Renal cortical epithelial cell (primary cell): Measurements from ENCODE around the gene LLGL1. TPM values are rescaled to one million over a fixed set of nuclear protein-coding genes. Genes with fewer than 3 reads are reported as not detected.

Source experiments
- DNase-seq: peaks from one replicate; pipeline ENCODE4 v3.0.0-alpha.2; 2011; ENCODE audit warnings: low read depth
- total RNA-seq: library from RNA; depleted of rRNA; stranded (reverse); fragments of >200 nt; gene quantifications from 2 replicates; pipeline ENCODE4 v1.2.3, GENCODE V29; 2014

The LLGL1 gene
- 30.4 and 46.4 TPM in 2 replicates for total RNA-seq

- DNase-seq = peak; percentile 65
These were observed at the start of gene LLGL1 for GRCh38 chr17:18225121-18225641. Gene LLGL1, plus strand, starts transcription at chr17:18225635. Its CDS starts 48 bp downstream, at chr17:18225683.

GRCh38 chr17:18176176-18176575 lies 49.3 kb upstream of the LLGL1 start:
- DNase-seq = no peak

- DNase-seq = no peak
These were observed 48.3 kb upstream of the LLGL1 start for GRCh38 chr17:18177133-18177532.

GRCh38 chr17:18177722-18178121 lies 47.7 kb upstream of the LLGL1 start:
- no peak for DNase-seq

- no peak for DNase-seq
These were observed 46.2 kb upstream of the LLGL1 start for GRCh38 chr17:18179196-18179595.

- DNase-seq = no peak
These were observed 45.6 kb upstream of the LLGL1 start for GRCh38 chr17:18179804-18180203.

DNA sequence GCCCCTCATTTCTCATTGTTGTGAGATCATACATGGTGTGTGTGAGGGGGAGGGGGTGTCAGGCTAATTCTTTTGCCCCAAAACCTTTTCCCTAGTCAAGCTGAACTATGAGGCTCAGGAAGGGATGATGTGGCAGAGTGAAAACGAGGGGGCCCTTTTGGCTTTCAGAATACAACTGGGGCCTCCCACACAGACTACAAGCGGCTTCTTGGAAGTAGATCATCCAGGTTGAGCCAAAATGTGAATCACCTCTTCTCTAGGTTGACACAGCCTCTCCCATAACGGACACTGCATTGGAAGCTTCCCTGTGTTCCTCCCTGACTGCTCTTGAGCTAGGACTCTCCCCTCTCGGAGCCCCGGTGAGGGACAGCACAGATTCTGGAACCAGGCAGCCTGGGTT lies 44.1 kb upstream of the LLGL1 start:
- no peak for DNase-seq

- no peak for DNase-seq
These were observed 43.1 kb upstream of the LLGL1 start for GRCh38 chr17:18182110-18182977.

DNA sequence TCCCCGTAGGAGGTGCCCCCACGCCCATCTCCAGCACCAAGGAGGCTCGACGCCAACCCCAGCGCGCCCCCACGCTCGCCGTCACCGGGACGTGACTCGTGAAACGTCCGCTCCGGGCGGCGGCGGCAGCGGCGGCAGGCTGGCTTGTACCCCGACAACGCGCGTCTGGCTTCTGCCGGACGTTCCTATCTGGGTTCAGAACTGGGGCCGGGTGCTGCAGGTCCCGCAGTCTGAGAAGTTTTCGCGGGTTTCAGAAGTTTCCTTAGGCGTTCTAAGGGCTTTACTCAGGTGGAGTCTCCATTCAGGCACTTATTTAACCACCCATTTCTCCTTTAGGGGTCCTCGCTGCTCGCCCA lies 42.5 kb upstream of the LLGL1 start:
- DNase-seq = no peak

- peak; percentile 99 for DNase-seq
These were observed 41.9 kb upstream of the LLGL1 start, which contains the start of gene ALKBH5 for GRCh38 chr17:18183334-18184142. Gene ALKBH5, plus strand, starts transcription at chr17:18183828. Its CDS starts 416 bp downstream, at chr17:18184244.

GRCh38 chr17:18184143-18185031 lies 41.0 kb upstream of the LLGL1 start:
- no peak for DNase-seq

GRCh38 chr17:18185391-18185790 lies 40.0 kb upstream of the LLGL1 start:
- DNase-seq = peak; percentile 44

DNA sequence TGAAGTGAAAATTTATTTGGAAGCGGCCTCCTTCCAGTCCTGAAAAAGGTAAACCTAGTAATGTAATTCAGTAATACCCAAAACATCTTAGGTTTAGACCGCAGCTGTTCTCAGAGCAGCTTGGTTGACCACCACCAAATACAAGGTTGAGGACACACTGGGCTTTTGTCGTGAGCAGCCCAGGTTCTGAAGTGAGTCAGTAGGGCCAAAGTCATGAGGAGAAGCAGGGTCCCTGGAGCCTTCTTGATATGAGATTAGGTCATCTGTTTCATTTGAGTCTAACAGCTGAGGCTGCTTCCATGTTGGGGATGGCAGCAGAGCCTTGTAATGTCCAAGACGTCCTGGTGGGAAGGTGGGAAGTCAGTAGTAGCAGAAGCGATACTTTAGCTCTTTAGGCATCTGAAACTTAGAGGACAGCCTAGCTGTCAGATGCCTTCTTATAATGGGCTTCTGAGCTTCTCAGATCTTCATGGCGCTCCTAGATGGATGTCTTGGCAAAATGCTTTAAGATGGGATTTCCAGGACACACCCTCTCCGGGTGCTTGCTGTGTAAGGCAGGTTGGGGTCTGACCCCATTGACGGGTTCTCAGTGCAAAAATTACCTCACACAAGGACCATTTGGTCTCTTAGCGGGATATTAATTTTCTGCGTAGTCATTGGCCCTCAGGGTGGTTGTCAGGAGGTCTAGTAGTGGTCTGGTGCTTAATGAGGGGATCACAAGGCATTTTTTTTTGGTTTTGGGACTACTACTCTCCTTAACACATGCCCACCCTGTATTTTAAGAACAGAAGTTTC lies 39.4 kb upstream of the LLGL1 start:
- DNase-seq = peak; percentile 22

GRCh38 chr17:18186627-18186982 lies 38.8 kb upstream of the LLGL1 start:
- DNase-seq = no peak

GRCh38 chr17:18187226-18187625 lies 38.2 kb upstream of the LLGL1 start:
- no peak for DNase-seq

DNA sequence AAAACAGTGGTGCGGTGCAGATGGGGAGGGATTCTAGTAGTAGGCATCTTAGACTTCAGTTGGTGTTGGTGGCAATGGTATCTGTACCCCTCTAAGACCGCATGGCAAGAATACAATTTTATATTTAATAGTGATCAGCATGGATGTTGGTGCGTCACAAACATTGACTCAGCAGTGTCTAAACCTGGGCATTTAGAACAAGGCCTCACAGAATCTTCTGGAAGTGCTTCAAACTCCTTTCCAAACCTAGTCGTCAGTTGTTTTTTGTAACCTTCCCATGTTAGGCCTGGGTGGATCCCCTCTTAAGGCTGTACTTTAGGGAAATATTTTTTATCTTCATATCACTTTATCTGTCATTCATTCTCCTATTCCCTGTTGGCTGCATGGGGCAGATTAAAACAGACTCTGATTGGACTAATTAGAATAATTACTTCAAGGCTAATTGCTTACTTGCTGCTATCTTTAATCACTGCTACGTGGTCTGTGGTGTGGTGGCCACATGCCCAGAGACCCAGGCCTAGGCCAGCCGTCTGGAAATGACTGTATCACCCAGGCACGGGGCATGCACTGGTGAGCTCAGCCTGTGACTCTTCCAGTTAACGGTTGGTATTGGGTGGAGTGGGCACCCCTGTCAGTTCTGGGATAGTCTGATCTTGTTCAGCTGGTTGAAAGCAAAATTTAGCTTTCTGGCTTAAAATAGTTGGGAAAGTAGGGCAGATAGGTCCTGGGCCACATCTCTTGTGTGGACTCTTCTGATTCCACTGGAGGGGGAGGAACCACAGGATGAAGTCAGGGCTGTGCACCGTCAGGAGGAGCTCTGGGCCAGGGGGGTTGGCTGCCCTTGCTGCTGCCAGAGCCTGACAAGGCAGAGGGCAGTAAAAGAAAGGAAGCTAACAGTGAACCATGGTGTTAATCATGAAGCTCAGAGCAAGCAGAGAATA lies 37.3 kb upstream of the LLGL1 start:
- peak; percentile 82 for DNase-seq

GRCh38 chr17:18190628-18191235 lies 34.7 kb upstream of the LLGL1 start:
- no peak for DNase-seq

DNA sequence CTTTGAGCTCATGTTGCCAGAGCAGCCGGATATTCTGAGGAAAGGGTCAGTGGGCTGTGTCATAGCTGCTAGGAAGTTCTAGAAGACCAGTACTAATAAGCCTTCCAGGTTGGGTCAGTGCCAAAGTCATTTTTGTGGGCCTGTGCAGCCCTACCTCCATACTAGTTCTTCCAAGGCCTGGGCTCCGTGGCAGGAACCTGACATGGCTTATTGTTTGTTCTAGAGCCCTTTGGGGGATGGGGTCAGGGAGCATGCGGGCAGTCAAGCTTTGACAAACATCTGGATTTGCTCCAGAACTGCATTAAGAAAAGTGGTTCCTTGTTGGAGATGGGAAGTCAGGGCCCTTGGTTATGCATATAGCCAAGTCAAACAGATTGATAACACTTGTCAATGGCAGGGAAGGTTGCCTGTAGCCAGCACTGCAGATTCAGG lies 34.2 kb upstream of the LLGL1 start:
- peak; percentile 77 for DNase-seq

GRCh38 chr17:18191967-18192366 lies 33.5 kb upstream of the LLGL1 start:
- DNase-seq = no peak
